ENCODE results near the gene KIDINS220. TPM values are rescaled to one million over a fixed set of nuclear protein-coding genes. Genes with fewer than 3 reads are reported as not detected.

Gene KIDINS220
- total and polyA plus RNA-seq, 3 experiments from 2014 or later = 25.6 to 33.2 (median 33.1) TPM

- ChIA-PET POLR2A (interaction anchor here (0.6 kb wide), 1 partner anchor 1076 kb away, joined by 3 read pairs; no protein-coding TSS in a partner anchor), CTCF (no interaction called here)
- Histone ChIP-seq H3K9me3 (ENCODE audit: low read length) (no peaks in the 10 kb centered on the region), H3K4me3 (ENCODE audit: low read length) (no peak overlapping the region), H3K36me3 (ENCODE audit: insufficient read depth, low read length) (peaks cover 46% of the 10 kb centered on the region), H3K27ac (ENCODE audit: low read depth, low read length) (no peak overlapping the region), H3K27me3 (ENCODE audit: insufficient read depth, low read length, poor library complexity, severe bottlenecking) (no peaks in the 10 kb centered on the region), H3K4me1 (ENCODE audit: insufficient read depth, low read length) (no peaks in the 10 kb centered on the region)
- Mint-ChIP-seq H3K27me3 (no peaks in the 10 kb centered on the region), H3K36me3 (peaks cover 12 to 88% (median 42%) of the 10 kb centered on the region in 3 donors), H3K27ac (peak overlapping the region in 1 of 8 donors; percentile 86), H3K4me3 (no peak overlapping the region), H3K9me3 (no peaks in the 10 kb centered on the region), H3K4me1 (peaks cover 2 to 17% (median 8%) of the 10 kb centered on the region in 3 donors)
- DNase-seq = no peak
Observed at GRCh38 chr2:8799004-8799403, 38.4 kb downstream of the KIDINS220 start.

- Mint-ChIP-seq H3K36me3 (peaks cover 12 to 87% (median 42%) of the 10 kb centered on the region in 3 donors), H3K9me3 (no peaks in the 10 kb centered on the region), H3K4me1 (peaks cover 0 to 17% (median 7%) of the 10 kb centered on the region in 3 donors), H3K4me3 (no peak overlapping the region), H3K27me3 (no peaks in the 10 kb centered on the region), H3K27ac (no peak overlapping the region)
- no peak overlapping the region for H3K4me3 ChIP-seq (ENCODE audit: low read length)
- ChIA-PET CTCF (no interaction called here), POLR2A (interaction anchor here (0.6 kb wide), 1 partner anchor 1075 kb away, joined by 3 read pairs; no protein-coding TSS in a partner anchor)
- no peak for DNase-seq
- H3K36me3 ChIP-seq (ENCODE audit: insufficient read depth, low read length) = peaks cover 41% of the 10 kb centered on the region
- H3K9me3 ChIP-seq (ENCODE audit: low read length) = no peaks in the 10 kb centered on the region
- no peaks in the 10 kb centered on the region for H3K27me3 ChIP-seq (ENCODE audit: insufficient read depth, low read length, poor library complexity, severe bottlenecking)
- H3K27ac ChIP-seq (ENCODE audit: low read depth, low read length) = no peak overlapping the region
- no peaks in the 10 kb centered on the region for H3K4me1 ChIP-seq (ENCODE audit: insufficient read depth, low read length)
Observed at GRCh38 chr2:8798393-8798792, 39.0 kb downstream of the KIDINS220 start.

GRCh38 chr2:8797682-8798081 is 39.7 kb downstream of the KIDINS220 start:
- CTCF ChIA-PET = no interaction called here

GRCh38 chr2:8796878-8797550 is 40.4 kb downstream of the KIDINS220 start:
- no peaks in the 10 kb centered on the region for H3K27me3 Mint-ChIP-seq
- Histone ChIP-seq H3K4me1 (ENCODE audit: insufficient read depth, low read length) (no peaks in the 10 kb centered on the region), H3K27me3 (ENCODE audit: insufficient read depth, low read length, poor library complexity, severe bottlenecking) (no peaks in the 10 kb centered on the region), H3K27ac (ENCODE audit: low read depth, low read length) (no peak overlapping the region), H3K36me3 (ENCODE audit: insufficient read depth, low read length) (peaks cover 31% of the 10 kb centered on the region), H3K9me3 (ENCODE audit: low read length) (no peaks in the 10 kb centered on the region), H3K4me3 (ENCODE audit: low read length) (no peak overlapping the region)
- ChIA-PET CTCF (no interaction called here), POLR2A (no interaction called here)
- H3K27ac Mint-ChIP-seq = peak overlapping the region in 6 of 8 donors; percentile 2 to 78 (median 50)
- no peaks in the 10 kb centered on the region for H3K9me3 Mint-ChIP-seq
- H3K4me1 Mint-ChIP-seq = peaks cover 0 to 12% (median 7%) of the 10 kb centered on the region in 3 donors
- H3K36me3 Mint-ChIP-seq = peaks cover 8 to 85% (median 34%) of the 10 kb centered on the region in 3 donors
- H3K4me3 Mint-ChIP-seq = peak overlapping the region in 2 of 7 donors; percentile 9 to 52
- no peak for DNase-seq

More at GRCh38 chr2:8797682-8798081, 39.7 kb downstream of the KIDINS220 start:
- Mint-ChIP-seq H3K27me3 (no peaks in the 10 kb centered on the region), H3K4me1 (peaks cover 0 to 17% (median 7%) of the 10 kb centered on the region in 3 donors), H3K4me3 (no peak overlapping the region), H3K27ac (no peak overlapping the region), H3K36me3 (peaks cover 12 to 86% (median 38%) of the 10 kb centered on the region in 3 donors), H3K9me3 (no peaks in the 10 kb centered on the region)
- Histone ChIP-seq H3K27ac (ENCODE audit: low read depth, low read length) (no peak overlapping the region), H3K36me3 (ENCODE audit: insufficient read depth, low read length) (peaks cover 38% of the 10 kb centered on the region), H3K9me3 (ENCODE audit: low read length) (no peaks in the 10 kb centered on the region), H3K27me3 (ENCODE audit: insufficient read depth, low read length, poor library complexity, severe bottlenecking) (no peaks in the 10 kb centered on the region), H3K4me3 (ENCODE audit: low read length) (no peak overlapping the region), H3K4me1 (ENCODE audit: insufficient read depth, low read length) (no peaks in the 10 kb centered on the region)
- DNase-seq = no peak
- POLR2A ChIA-PET = no interaction called here

GRCh38 chr2:8796315-8796848 is 41.0 kb downstream of the KIDINS220 start:
- no peaks in the 10 kb centered on the region for H3K9me3 Mint-ChIP-seq
- Histone ChIP-seq H3K4me3 (ENCODE audit: low read length) (no peak overlapping the region), H3K9me3 (ENCODE audit: low read length) (no peaks in the 10 kb centered on the region), H3K4me1 (ENCODE audit: insufficient read depth, low read length) (no peaks in the 10 kb centered on the region), H3K36me3 (ENCODE audit: insufficient read depth, low read length) (peaks cover 28% of the 10 kb centered on the region), H3K27ac (ENCODE audit: low read depth, low read length) (no peak overlapping the region), H3K27me3 (ENCODE audit: insufficient read depth, low read length, poor library complexity, severe bottlenecking) (no peaks in the 10 kb centered on the region)
- H3K36me3 Mint-ChIP-seq = peaks cover 5 to 82% (median 33%) of the 10 kb centered on the region in 3 donors
- H3K27me3 Mint-ChIP-seq = no peaks in the 10 kb centered on the region
- H3K4me1 Mint-ChIP-seq = peaks cover 0 to 8% (median 7%) of the 10 kb centered on the region in 3 donors
- peak overlapping the region in 2 of 8 donors; percentile 23 to 77 for H3K27ac Mint-ChIP-seq
- ChIA-PET POLR2A (no interaction called here), CTCF (no interaction called here)
- DNase-seq = no peak
- no peak overlapping the region for H3K4me3 Mint-ChIP-seq

GRCh38 chr2:8794923-8795825 is 42.2 kb downstream of the KIDINS220 start:
- Mint-ChIP-seq H3K36me3 (peaks cover 8 to 83% (median 32%) of the 10 kb centered on the region in 3 donors), H3K4me3 (no peak overlapping the region), H3K27ac (peak overlapping the region in 2 of 8 donors; percentile 11 to 20), H3K27me3 (no peaks in the 10 kb centered on the region), H3K9me3 (no peaks in the 10 kb centered on the region), H3K4me1 (peaks cover 0 to 8% (median 7%) of the 10 kb centered on the region in 3 donors)
- Histone ChIP-seq H3K36me3 (ENCODE audit: insufficient read depth, low read length) (peaks cover 33% of the 10 kb centered on the region), H3K4me1 (ENCODE audit: insufficient read depth, low read length) (no peaks in the 10 kb centered on the region), H3K27ac (ENCODE audit: low read depth, low read length) (no peak overlapping the region), H3K9me3 (ENCODE audit: low read length) (no peaks in the 10 kb centered on the region), H3K27me3 (ENCODE audit: insufficient read depth, low read length, poor library complexity, severe bottlenecking) (no peaks in the 10 kb centered on the region), H3K4me3 (ENCODE audit: low read length) (no peak overlapping the region)
- CTCF ChIA-PET = interaction anchor here (0.8 kb wide), 1 partner anchor 9 kb away, joined by 3 read pairs; no protein-coding TSS in a partner anchor
- POLR2A ChIA-PET = no interaction called here
- no peak for DNase-seq

GRCh38 chr2:8790739-8791162 is 46.7 kb downstream of the KIDINS220 start:
- DNase-seq = no peak
- POLR2A ChIA-PET = no interaction called here
- peaks cover 29% of the 10 kb centered on the region for H3K36me3 ChIP-seq (ENCODE audit: insufficient read depth, low read length)
- no peak overlapping the region for H3K27ac ChIP-seq (ENCODE audit: low read depth, low read length)
- H3K9me3 ChIP-seq (ENCODE audit: low read length) = no peaks in the 10 kb centered on the region
- H3K27me3 ChIP-seq (ENCODE audit: insufficient read depth, low read length, poor library complexity, severe bottlenecking) = no peaks in the 10 kb centered on the region
- CTCF ChIA-PET = no interaction called here
- no peak overlapping the region for H3K4me3 ChIP-seq (ENCODE audit: low read length)
- no peaks in the 10 kb centered on the region for H3K4me1 ChIP-seq (ENCODE audit: insufficient read depth, low read length)
- Mint-ChIP-seq H3K36me3 (peaks cover 13 to 79% (median 40%) of the 10 kb centered on the region in 3 donors), H3K4me1 (no peaks in the 10 kb centered on the region), H3K27ac (no peak overlapping the region), H3K27me3 (no peaks in the 10 kb centered on the region), H3K9me3 (no peaks in the 10 kb centered on the region), H3K4me3 (no peak overlapping the region)
